Measurements from ENCODE around the gene FBN1. TPM values are rescaled to one million over a fixed set of nuclear protein-coding genes. Genes with fewer than 3 reads are reported as not detected.

FBN1 gene
- total RNA-seq, 2 experiments from 2014 or later, result 0.56 to 0.59 TPM

- intact Hi-C loops (cut with DNase I, micrococcal nuclease), result no loop called here
- Mint-ChIP-seq H3K27ac (no peak overlapping the region), H3K4me3 (no peak overlapping the region), H3K4me1 (no peaks in the 10 kb centered on the region), H3K27me3 (peaks cover 5% of the 10 kb centered on the region), H3K36me3 (ENCODE audit: low read depth) (no peaks in the 10 kb centered on the region), H3K9me3 (ENCODE audit: low read depth) (no peaks in the 10 kb centered on the region)
- ChIA-PET CTCF (interaction anchor here (0.8 kb wide), 1 partner anchor 613 kb away, joined by 4 read pairs; no protein-coding TSS in a partner anchor), POLR2A (no interaction called here)
- ATAC-seq (no peak), DNase-seq (no peak)
Observed at GRCh38 chr15:48381861-48382260, 263.6 kb downstream of the FBN1 start.

GRCh38 chr15:48380198-48380597 is 265.3 kb downstream of the FBN1 start:
- intact Hi-C loops (cut with DNase I, micrococcal nuclease), result no loop called here
- CTCF ChIA-PET, result interaction anchor here (1.2 kb wide), 1 partner anchor 96 kb away, joined by 3 read pairs; no protein-coding TSS in a partner anchor
- H3K36me3 Mint-ChIP-seq (ENCODE audit: low read depth), result no peaks in the 10 kb centered on the region

GRCh38 chr15:48375767-48376166 is 269.7 kb downstream of the FBN1 start:
- no peaks in the 10 kb centered on the region for H3K9me3 Mint-ChIP-seq (ENCODE audit: low read depth)
- DNase-seq, result no peak
- intact Hi-C loops (cut with DNase I, micrococcal nuclease), result loop anchor here in 1 of 2 experiments (10.0 kb wide), 1 partner anchor 61 kb away; no protein-coding TSS in a partner anchor
- CTCF ChIA-PET, result interaction anchor here (0.8 kb wide), 1 partner anchor 132 kb away, joined by 3 read pairs; no protein-coding TSS in a partner anchor
- H3K4me3 Mint-ChIP-seq, result no peak overlapping the region
- peaks cover 28% of the 10 kb centered on the region for H3K27me3 Mint-ChIP-seq
- H3K27ac Mint-ChIP-seq, result no peak overlapping the region
- ATAC-seq, result no peak
- no peaks in the 10 kb centered on the region for H3K4me1 Mint-ChIP-seq
- POLR2A ChIA-PET, result no interaction called here
- H3K36me3 Mint-ChIP-seq (ENCODE audit: low read depth), result no peaks in the 10 kb centered on the region

More at GRCh38 chr15:48380198-48380597, 265.3 kb downstream of the FBN1 start:
- H3K9me3 Mint-ChIP-seq (ENCODE audit: low read depth), result no peaks in the 10 kb centered on the region
- peaks cover 16% of the 10 kb centered on the region for H3K27me3 Mint-ChIP-seq
- POLR2A ChIA-PET, result no interaction called here
- no peaks in the 10 kb centered on the region for H3K4me1 Mint-ChIP-seq
- H3K4me3 Mint-ChIP-seq, result no peak overlapping the region
- no peak overlapping the region for H3K27ac Mint-ChIP-seq
- no peak for DNase-seq
- ATAC-seq, result no peak

GRCh38 chr15:48374472-48374871 is 271.0 kb downstream of the FBN1 start:
- ChIA-PET POLR2A (no interaction called here), CTCF (interaction anchor here (0.8 kb wide), 1 partner anchor 272 kb away, joined by 3 read pairs; no protein-coding TSS in a partner anchor)
- no peak overlapping the region for H3K4me3 Mint-ChIP-seq
- DNase-seq (no peak), ATAC-seq (no peak)
- H3K4me1 Mint-ChIP-seq, result no peaks in the 10 kb centered on the region
- peaks cover 28% of the 10 kb centered on the region for H3K27me3 Mint-ChIP-seq
- H3K36me3 Mint-ChIP-seq (ENCODE audit: low read depth), result no peaks in the 10 kb centered on the region
- H3K27ac Mint-ChIP-seq, result no peak overlapping the region
- intact Hi-C loops (cut with DNase I, micrococcal nuclease), result loop anchor here in 1 of 2 experiments (10.0 kb wide), 1 partner anchor 60 kb away; no protein-coding TSS in a partner anchor
- H3K9me3 Mint-ChIP-seq (ENCODE audit: low read depth), result no peaks in the 10 kb centered on the region

- intact Hi-C loops (cut with DNase I, micrococcal nuclease), result loop anchor here in 1 of 2 experiments (10.0 kb wide), 1 partner anchor 59 kb away; no protein-coding TSS in a partner anchor
- Mint-ChIP-seq H3K9me3 (ENCODE audit: low read depth) (no peaks in the 10 kb centered on the region), H3K4me1 (no peaks in the 10 kb centered on the region), H3K27ac (no peak overlapping the region), H3K4me3 (no peak overlapping the region), H3K27me3 (peaks cover 30% of the 10 kb centered on the region), H3K36me3 (ENCODE audit: low read depth) (no peaks in the 10 kb centered on the region)
- CTCF ChIA-PET, result interaction anchor here (0.8 kb wide), 1 partner anchor 272 kb away, joined by 3 read pairs; no protein-coding TSS in a partner anchor
- ATAC-seq (no peak), DNase-seq (no peak)
- POLR2A ChIA-PET, result no interaction called here
Observed at GRCh38 chr15:48373821-48374451, 271.6 kb downstream of the FBN1 start.

- peaks cover 32% of the 10 kb centered on the region for H3K27me3 Mint-ChIP-seq
- DNase-seq (no peak), ATAC-seq (no peak)
- intact Hi-C loops (cut with DNase I, micrococcal nuclease), result loop anchor here in 1 of 2 experiments (10.0 kb wide), 1 partner anchor 57 kb away; no protein-coding TSS in a partner anchor
- H3K4me1 Mint-ChIP-seq, result no peaks in the 10 kb centered on the region
- CTCF ChIA-PET, result no interaction called here
- no peaks in the 10 kb centered on the region for H3K36me3 Mint-ChIP-seq (ENCODE audit: low read depth)
- H3K27ac Mint-ChIP-seq, result no peak overlapping the region
- POLR2A ChIA-PET, result no interaction called here
- no peak overlapping the region for H3K4me3 Mint-ChIP-seq
- no peaks in the 10 kb centered on the region for H3K9me3 Mint-ChIP-seq (ENCODE audit: low read depth)
Observed at GRCh38 chr15:48371961-48372360, 273.5 kb downstream of the FBN1 start.

GRCh38 chr15:48371550-48371949 is 274.0 kb downstream of the FBN1 start:
- CTCF ChIA-PET, result no interaction called here
- POLR2A ChIA-PET, result no interaction called here
- H3K4me3 Mint-ChIP-seq, result no peak overlapping the region

GRCh38 chr15:48370460-48370859 is 275.0 kb downstream of the FBN1 start:
- POLR2A ChIA-PET, result no interaction called here
- intact Hi-C loops (cut with DNase I, micrococcal nuclease), result loop anchor here in 1 of 2 experiments (10.0 kb wide), 1 partner anchor 56 kb away; no protein-coding TSS in a partner anchor
- Mint-ChIP-seq H3K27me3 (peaks cover 23% of the 10 kb centered on the region), H3K27ac (no peak overlapping the region), H3K4me1 (no peaks in the 10 kb centered on the region), H3K36me3 (ENCODE audit: low read depth) (no peaks in the 10 kb centered on the region), H3K9me3 (ENCODE audit: low read depth) (no peaks in the 10 kb centered on the region), H3K4me3 (no peak overlapping the region)
- CTCF ChIA-PET, result interaction anchor here (2.3 kb wide), 1 partner anchor 14 kb away, joined by 7 read pairs; no protein-coding TSS in a partner anchor
- ATAC-seq (no peak), DNase-seq (no peak)

More at GRCh38 chr15:48371550-48371949, 274.0 kb downstream of the FBN1 start:
- DNase-seq (no peak), ATAC-seq (no peak)
- Mint-ChIP-seq H3K4me1 (no peaks in the 10 kb centered on the region), H3K27me3 (peaks cover 32% of the 10 kb centered on the region), H3K36me3 (ENCODE audit: low read depth) (no peaks in the 10 kb centered on the region), H3K27ac (no peak overlapping the region), H3K9me3 (ENCODE audit: low read depth) (no peaks in the 10 kb centered on the region)
- intact Hi-C loops (cut with DNase I, micrococcal nuclease), result loop anchor here in 1 of 2 experiments (10.0 kb wide), 1 partner anchor 57 kb away; no protein-coding TSS in a partner anchor

GRCh38 chr15:48367483-48367882 is 278.0 kb downstream of the FBN1 start:
- CTCF ChIA-PET, result no interaction called here

GRCh38 chr15:48366584-48367312 is 278.8 kb downstream of the FBN1 start:
- intact Hi-C loops (cut with DNase I, micrococcal nuclease), result no loop called here
- CTCF ChIA-PET, result interaction anchor here (1.1 kb wide), 1 partner anchor 25 kb away, joined by 3 read pairs; no protein-coding TSS in a partner anchor

More at GRCh38 chr15:48367483-48367882, 278.0 kb downstream of the FBN1 start:
- Mint-ChIP-seq H3K4me1 (no peaks in the 10 kb centered on the region), H3K27ac (no peak overlapping the region), H3K27me3 (peaks cover 6% of the 10 kb centered on the region), H3K36me3 (ENCODE audit: low read depth) (no peaks in the 10 kb centered on the region), H3K9me3 (ENCODE audit: low read depth) (no peaks in the 10 kb centered on the region), H3K4me3 (no peak overlapping the region)
- intact Hi-C loops (cut with DNase I, micrococcal nuclease), result no loop called here
- DNase-seq (no peak), ATAC-seq (no peak)
- POLR2A ChIA-PET, result no interaction called here

GRCh38 chr15:48365575-48365974 is 279.9 kb downstream of the FBN1 start:
- H3K27me3 Mint-ChIP-seq, result peaks cover 6% of the 10 kb centered on the region
- H3K4me1 Mint-ChIP-seq, result no peaks in the 10 kb centered on the region
- CTCF ChIA-PET, result interaction anchor here (2.0 kb wide), 1 partner anchor 13 kb away, joined by 10 read pairs; no protein-coding TSS in a partner anchor
- no peaks in the 10 kb centered on the region for H3K36me3 Mint-ChIP-seq (ENCODE audit: low read depth)
- no peaks in the 10 kb centered on the region for H3K9me3 Mint-ChIP-seq (ENCODE audit: low read depth)
- H3K4me3 Mint-ChIP-seq, result no peak overlapping the region
- no peak overlapping the region for H3K27ac Mint-ChIP-seq
- POLR2A ChIA-PET, result no interaction called here
- DNase-seq (no peak), ATAC-seq (no peak)
- intact Hi-C loops (cut with DNase I, micrococcal nuclease), result no loop called here

More at GRCh38 chr15:48366584-48367312, 278.8 kb downstream of the FBN1 start:
- Mint-ChIP-seq H3K9me3 (ENCODE audit: low read depth) (no peaks in the 10 kb centered on the region), H3K4me3 (no peak overlapping the region), H3K27ac (no peak overlapping the region), H3K27me3 (peaks cover 6% of the 10 kb centered on the region), H3K4me1 (no peaks in the 10 kb centered on the region), H3K36me3 (ENCODE audit: low read depth) (no peaks in the 10 kb centered on the region)
- no peak for ATAC-seq
- no peak for DNase-seq
- POLR2A ChIA-PET, result no interaction called here

Measured in activated CD4-positive, alpha-beta T cell treated with anti-CD3 and anti-CD28 coated beads for 36 hours (primary cell).